ENCODE measurements around the gene ULK4.

DNA sequence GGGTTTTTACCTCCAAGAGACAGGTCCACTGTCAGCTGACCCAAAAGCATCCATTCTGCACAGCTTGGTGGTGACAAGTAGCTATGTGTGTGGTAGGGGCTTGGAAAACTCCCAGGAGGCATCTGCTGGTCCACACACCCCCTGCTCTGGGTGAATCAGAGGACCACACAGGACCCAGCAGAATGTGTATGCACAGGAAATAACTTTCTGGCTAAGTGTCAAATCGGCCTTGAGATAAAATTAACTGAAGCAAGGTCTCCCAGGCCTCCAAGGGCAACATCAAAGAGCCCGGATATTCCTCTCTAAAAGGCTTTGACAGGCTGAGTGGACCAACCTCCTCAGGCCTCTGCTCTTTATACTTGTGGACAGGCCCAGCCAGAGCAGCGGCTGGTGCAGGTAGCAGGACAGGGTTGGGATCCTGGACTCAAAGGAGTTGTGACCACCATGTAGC lies 696.1 kb downstream of the ULK4 start:
- TF ChIP-seq, protein P1, sequence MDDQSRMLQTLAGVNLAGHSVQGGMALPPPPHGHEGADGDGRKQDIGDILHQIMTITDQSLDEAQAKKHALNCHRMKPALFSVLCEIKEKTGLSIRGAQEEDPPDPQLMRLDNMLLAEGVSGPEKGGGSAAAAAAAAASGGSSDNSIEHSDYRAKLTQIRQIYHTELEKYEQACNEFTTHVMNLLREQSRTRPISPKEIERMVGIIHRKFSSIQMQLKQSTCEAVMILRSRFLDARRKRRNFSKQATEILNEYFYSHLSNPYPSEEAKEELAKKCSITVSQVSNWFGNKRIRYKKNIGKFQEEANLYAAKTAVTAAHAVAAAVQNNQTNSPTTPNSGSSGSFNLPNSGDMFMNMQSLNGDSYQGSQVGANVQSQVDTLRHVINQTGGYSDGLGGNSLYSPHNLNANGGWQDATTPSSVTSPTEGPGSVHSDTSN (IDR thresholded peaks at IDR 0.05) = peak; percentile 32; the same call in 1 of the 2 replicates
- TF ChIP-seq CTCF (IDR thresholded peaks at IDR 0.05) (no peak), POLR2AphosphoS5 (IDR thresholded peaks at IDR 0.05; ENCODE audit: low read depth, low read length) (no peak), MEF2A (IDR thresholded peaks at IDR 0.05; ENCODE audit: borderline replicate concordance, low read depth) (no peak), EP300 (IDR thresholded peaks at IDR 0.05; ENCODE audit: borderline replicate concordance in 1 of 2, low read depth in 1 of 2, low read length in 1 of 2) (no peak; a peak in 1 of 4 replicates), TEAD4 (IDR thresholded peaks at IDR 0.05; ENCODE audit: borderline replicate concordance, insufficient read depth) (no peak), TAF1 (IDR thresholded peaks at IDR 0.05; ENCODE audit: borderline replicate concordance, low read depth, low read length) (no peak), TCF12 (IDR thresholded peaks at IDR 0.05) (peak; percentile 66), RAD21 (IDR thresholded peaks at IDR 0.05; ENCODE audit: low read length) (no peak)
- TF ChIP-seq, protein P2, sequence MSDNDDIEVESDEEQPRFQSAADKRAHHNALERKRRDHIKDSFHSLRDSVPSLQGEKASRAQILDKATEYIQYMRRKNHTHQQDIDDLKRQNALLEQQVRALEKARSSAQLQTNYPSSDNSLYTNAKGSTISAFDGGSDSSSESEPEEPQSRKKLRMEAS (IDR thresholded peaks at IDR 0.05; ENCODE audit: low read depth) = no peak
- TF ChIP-seq, protein P3, sequence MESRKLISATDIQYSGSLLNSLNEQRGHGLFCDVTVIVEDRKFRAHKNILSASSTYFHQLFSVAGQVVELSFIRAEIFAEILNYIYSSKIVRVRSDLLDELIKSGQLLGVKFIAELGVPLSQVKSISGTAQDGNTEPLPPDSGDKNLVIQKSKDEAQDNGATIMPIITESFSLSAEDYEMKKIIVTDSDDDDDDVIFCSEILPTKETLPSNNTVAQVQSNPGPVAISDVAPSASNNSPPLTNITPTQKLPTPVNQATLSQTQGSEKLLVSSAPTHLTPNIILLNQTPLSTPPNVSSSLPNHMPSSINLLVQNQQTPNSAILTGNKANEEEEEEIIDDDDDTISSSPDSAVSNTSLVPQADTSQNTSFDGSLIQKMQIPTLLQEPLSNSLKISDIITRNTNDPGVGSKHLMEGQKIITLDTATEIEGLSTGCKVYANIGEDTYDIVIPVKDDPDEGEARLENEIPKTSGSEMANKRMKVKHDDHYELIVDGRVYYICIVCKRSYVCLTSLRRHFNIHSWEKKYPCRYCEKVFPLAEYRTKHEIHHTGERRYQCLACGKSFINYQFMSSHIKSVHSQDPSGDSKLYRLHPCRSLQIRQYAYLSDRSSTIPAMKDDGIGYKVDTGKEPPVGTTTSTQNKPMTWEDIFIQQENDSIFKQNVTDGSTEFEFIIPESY (IDR thresholded peaks at IDR 0.05; ENCODE audit: borderline replicate concordance, low read depth) = no peak
